GM04504 (cell line): ENCODE data around the gene PLXNA2.

ENCODE experiments used
- DNase-seq: peaks from one replicate; pipeline ENCODE4 v3.0.0-alpha.2; 2012; ENCODE audit warnings: low read depth

Gene PLXNA2

GRCh38 chr1:208136459-208137182 is 107.6 kb downstream of the PLXNA2 start:
- no peak for DNase-seq

DNA sequence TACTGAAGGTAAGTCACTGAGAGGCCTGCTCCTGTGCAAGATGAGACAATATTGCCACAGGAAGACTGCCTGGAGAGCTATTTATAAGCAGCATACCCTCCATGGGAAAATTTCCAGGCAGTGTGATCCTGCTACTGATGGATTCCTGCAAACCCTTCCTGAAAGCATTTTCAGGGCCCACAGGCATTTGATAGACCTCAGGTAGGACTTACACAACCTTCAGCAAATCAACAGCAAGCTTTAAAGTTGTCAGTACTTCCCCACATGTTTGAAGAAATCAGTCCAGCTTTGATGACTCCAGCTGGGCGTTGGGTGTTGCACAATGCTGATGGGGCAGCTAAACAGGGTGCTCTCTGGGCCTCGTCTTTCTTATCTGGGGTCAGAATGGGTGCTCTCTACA is 108.8 kb downstream of the PLXNA2 start:
- no peak for DNase-seq

GRCh38 chr1:208134491-208134890 is 109.7 kb downstream of the PLXNA2 start:
- DNase-seq: no peak

GRCh38 chr1:208133355-208133754 is 110.8 kb downstream of the PLXNA2 start:
- no peak for DNase-seq

DNA sequence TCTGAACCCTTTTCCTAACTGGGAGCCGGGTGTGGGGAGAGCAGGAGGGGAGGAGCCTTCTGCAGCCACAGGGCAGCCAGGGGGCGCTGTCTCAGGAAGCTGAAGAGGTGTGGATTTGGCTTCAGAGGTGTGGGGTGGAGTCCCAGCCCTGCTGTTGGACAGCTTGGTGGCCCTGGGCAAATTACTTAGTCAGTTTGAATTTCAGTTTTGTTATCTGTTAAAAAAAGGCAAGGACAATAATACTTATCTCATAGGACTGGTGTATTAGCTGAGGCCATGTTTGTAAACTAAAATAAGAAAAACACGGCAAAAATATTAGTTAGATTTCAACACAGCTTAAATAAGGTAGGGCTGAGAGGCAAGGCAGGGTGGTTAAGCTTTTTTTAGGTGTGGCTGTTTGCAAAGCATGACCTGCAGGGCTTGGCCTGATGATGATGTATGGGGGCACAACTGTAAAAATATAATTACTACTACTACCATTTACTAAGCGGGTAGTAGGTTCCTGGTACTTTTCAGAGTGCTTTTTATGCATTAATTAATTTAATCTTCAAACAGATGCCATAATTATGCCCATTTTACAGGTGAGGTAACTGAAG is 111.8 kb downstream of the PLXNA2 start:
- no peak for DNase-seq

DNA sequence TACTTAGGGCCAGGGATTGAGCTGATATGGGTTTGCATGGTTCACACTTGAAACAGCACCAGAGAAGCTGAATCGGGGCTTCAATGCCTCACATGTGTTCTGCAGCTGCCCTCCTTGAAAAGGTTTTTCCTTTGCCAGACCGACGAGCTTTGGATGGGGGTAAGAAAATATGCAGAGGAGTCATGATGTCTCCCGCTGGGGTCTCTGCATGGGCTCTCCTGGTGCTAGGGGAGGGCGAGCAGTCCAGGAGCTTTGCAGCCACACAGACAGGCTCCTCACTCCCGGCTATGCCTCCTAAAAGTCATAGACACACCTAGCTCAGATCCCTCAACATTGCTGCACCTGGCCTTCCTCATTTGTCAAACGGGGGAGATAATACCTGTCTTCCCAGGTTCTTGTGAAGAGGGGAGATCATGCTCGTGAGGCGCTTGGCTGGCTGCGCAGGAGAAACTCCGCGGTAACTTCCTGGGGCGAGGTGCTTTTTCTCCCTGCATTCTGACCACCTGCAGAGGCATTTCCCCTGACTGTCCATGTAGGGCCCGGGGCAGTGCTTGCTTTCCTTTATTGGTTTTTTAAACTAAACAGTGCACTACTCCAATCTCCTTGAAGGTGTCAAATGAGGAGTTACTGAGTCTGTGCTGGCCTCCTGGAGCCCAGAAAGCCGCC is 112.4 kb downstream of the PLXNA2 start:
- no peak for DNase-seq

GRCh38 chr1:208129487-208129886 is 114.7 kb downstream of the PLXNA2 start:
- DNase-seq: no peak

- no peak for DNase-seq
Observed at GRCh38 chr1:208129060-208129459, 115.1 kb downstream of the PLXNA2 start.

DNA sequence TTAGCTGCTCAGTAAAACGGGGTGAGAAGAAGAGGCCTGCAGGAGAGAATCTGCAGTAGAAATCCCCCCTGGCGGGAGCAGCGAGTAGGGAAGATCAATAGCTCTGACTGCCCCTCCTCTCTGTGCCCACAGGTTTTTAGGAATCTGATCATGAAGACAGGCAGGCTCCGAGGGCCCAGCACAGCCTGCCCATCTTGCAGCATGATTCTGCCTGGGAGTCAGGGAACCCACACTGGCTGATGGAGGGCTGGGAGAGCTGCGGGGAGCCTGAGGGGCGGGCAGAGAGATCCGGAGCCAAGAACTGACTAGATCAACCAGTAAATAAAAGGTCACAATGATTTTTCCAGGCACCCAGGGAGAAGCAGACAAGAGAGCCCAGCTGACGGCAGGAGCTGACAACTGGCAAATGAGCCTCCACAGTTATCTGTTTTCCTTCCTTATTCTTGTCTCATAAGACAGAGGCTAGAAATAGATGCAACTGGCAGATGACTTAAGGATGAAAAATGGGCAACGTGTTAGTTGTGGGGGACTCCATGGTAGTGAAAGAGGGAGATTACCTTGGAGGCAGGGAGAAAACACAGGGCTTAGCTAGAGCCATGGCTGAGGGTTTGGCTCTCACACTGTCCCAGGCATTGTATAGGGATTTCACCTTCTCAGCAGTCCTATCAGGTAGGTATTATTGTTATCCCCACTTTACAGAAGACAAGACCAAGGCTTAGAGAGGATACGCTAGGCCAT is 116.2 kb downstream of the PLXNA2 start:
- no peak for DNase-seq

DNA sequence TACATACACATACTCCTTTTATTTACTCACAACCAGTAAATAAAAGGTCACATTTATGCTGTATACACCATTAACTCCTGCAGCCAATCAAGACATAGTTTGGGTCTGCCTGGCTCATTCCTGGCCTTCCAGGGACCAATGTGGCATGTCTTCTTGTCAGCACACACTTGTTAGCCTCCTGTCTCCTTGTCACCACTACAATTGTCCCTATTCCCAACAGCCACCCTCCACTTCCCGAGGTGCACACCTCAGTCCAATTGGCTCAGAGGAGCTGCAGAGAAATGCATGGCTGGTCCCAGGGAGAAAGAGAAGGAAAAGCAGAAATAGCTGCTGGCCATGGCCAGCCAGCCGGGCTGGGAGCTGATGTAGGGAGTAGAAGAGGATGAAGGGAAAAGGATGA is 116.9 kb downstream of the PLXNA2 start:
- no peak for DNase-seq

- no peak for DNase-seq
Observed at GRCh38 chr1:208126108-208126507, 118.1 kb downstream of the PLXNA2 start.

- no peak for DNase-seq
Observed at GRCh38 chr1:208122612-208123358, 121.4 kb downstream of the PLXNA2 start.

DNA sequence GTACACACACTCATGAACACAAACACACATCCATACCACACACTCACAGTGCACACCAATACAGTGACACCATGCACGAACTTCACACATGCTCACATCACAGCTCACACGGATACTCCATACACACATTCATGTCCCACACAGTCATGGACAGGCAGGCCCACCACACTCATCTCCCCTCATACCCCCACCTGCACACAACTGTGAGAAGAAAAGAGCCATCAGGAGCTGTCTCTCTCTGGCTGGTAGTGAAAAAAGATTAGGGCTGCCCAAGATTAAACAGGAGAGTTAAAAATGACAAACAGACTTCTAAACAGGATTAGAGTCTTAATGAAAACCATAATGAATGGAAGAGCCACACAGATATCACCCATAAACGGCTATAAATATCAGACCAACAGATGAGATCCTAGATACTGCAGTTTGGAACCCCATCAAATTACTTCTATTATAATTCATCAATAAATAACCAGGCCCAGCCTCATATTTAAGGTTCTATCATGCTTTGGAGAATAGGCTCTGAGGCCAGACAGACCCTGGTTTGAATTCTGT is 122.3 kb downstream of the PLXNA2 start:
- DNase-seq: no peak

DNA sequence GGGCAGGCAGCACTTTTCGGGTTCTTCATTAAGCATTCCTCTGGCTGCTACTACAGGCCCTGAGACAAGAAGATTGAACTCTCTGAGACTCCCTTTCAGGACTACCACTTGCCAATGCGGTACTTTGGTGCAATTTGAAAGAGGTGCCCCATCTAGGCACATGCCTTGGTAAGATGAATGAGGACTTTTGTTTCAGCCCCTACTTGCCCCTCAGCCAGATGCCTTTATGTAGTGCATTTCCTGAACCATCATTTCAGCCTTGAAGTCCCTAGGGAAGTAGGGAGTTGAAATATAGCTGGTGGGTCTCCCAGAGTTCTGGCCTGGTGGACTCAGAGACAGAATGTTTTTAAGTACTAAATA is 123.8 kb downstream of the PLXNA2 start:
- no peak for DNase-seq

DNA sequence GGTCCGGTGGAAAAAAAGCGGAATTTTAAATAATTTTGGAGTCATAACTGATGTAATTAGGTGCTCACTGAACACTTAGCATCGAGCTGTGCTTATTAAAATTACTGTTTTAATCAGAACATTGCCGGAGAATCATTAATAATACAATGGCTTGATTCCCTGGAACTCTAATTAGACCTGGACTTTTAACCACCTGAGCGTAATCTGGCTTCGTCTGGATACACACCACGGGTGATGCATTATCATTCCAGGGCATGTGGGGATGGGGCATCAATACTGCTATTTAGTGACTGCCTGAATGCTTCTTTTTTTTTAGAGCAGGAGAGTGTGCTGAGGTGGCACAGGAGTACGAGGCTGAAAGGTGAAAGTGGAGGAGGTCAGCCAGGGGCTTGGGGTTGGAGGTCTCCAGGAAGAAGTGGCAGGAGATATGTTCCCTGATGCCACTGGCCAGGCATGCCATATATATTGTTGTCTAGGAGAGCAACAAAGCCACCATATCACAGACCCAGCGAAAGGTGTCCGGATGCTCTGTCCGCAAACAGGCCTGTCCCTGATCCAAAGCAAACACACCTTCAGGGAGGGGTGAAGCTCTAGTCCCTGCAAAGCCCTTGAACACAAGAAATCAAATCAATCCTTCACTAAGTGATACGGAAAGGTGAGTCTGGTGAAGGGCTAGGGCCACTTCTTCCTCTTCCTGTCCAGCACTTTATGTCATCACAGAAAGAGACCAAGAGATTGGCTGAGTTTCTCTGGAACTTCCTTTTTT is 125.2 kb downstream of the PLXNA2 start:
- DNase-seq: no peak

DNA sequence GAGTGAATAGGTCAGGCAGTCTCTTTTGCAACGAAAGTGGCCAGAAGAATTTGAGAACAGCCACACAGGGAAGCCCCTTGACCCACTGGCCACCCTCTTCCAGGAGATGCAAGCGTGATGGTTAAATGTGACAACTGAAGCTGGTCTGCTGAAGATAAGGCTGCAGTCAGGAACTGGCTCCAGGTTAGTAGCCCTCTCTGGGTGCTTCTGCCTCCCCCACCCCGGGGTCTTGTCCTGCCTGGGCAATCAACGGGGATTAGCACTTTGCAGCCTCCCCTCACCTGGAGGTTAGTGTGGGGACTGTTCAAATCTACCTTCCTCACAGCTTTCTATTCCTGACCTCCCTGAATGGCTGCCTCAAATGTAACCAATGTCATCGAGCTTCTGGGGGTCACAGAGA is 125.9 kb downstream of the PLXNA2 start:
- no peak for DNase-seq

- DNase-seq: no peak
Observed at GRCh38 chr1:208117826-208118225, 126.4 kb downstream of the PLXNA2 start.

GRCh38 chr1:208117409-208117808 is 126.8 kb downstream of the PLXNA2 start:
- no peak for DNase-seq

- DNase-seq: no peak
Observed at GRCh38 chr1:208115924-208116640, 128.1 kb downstream of the PLXNA2 start.

GRCh38 chr1:208113011-208113410 is 131.2 kb downstream of the PLXNA2 start:
- no peak for DNase-seq
